ENCODE results near the gene TSG101.

DNA sequence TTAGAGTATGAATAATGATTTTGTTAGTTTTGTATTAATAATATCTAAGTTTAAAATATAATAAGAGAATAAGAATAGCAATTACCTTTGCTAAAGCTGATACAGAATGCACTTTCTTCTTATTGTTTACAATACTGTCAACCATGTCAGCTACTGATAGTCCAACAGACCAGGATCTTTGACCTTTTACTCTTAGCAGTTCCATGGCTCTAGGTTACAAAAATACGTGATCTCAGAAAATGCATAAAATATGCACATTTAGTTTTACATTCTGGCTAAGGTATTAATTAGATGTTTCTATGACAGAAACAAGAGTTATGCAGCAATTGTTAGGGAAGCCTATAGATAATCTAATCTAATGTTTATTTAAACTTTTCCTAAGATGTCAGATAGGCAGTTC, 7.5 kb upstream of the TSG101 start:
- TF ChIP-seq, protein P1, sequence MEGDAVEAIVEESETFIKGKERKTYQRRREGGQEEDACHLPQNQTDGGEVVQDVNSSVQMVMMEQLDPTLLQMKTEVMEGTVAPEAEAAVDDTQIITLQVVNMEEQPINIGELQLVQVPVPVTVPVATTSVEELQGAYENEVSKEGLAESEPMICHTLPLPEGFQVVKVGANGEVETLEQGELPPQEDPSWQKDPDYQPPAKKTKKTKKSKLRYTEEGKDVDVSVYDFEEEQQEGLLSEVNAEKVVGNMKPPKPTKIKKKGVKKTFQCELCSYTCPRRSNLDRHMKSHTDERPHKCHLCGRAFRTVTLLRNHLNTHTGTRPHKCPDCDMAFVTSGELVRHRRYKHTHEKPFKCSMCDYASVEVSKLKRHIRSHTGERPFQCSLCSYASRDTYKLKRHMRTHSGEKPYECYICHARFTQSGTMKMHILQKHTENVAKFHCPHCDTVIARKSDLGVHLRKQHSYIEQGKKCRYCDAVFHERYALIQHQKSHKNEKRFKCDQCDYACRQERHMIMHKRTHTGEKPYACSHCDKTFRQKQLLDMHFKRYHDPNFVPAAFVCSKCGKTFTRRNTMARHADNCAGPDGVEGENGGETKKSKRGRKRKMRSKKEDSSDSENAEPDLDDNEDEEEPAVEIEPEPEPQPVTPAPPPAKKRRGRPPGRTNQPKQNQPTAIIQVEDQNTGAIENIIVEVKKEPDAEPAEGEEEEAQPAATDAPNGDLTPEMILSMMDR (IDR thresholded peaks at IDR 0.05), result no peak
- no peak for TF ChIP-seq POLR2AphosphoS5 (IDR thresholded peaks at IDR 0.05; ENCODE audit: insufficient read depth in 1 of 2, low read depth in 1 of 2)
